ENCODE results near the gene FEZF1.

GRCh38 chr7:122299624-122300210, 4.8 kb downstream of the FEZF1 start:
- TF ChIP-seq POLR2AphosphoS5 (IDR thresholded peaks at IDR 0.05; ENCODE audit: low read depth, low read length), result no peak
- no peak for TF ChIP-seq TAF1 (IDR thresholded peaks at IDR 0.05; ENCODE audit: low read depth, low read length)
- no peak for TF ChIP-seq POLR2A (IDR thresholded peaks at IDR 0.05; ENCODE audit: low read depth, low read length)
